SK-N-SH (cell line): Measurements from ENCODE around the gene UHMK1. TPM values are rescaled to one million over a fixed set of nuclear protein-coding genes. Genes with fewer than 3 reads are reported as not detected.
"Not testable (repeated sequence)": the region's sequence is repeated elsewhere in the genome, so short reads cannot be mapped to it uniquely, and the experiment has no call there.

ENCODE experiments used
- CTCF ChIA-PET: fragments of 300-600, 350-600 bp; formaldehyde crosslinking; extraction: SDS; loops from one replicate; lab custom pipeline; 2021; lab: Yijun Ruan, JAX
- POLR2A ChIA-PET: fragments of 350-600 bp; sonication (Branson Sonifier 250); formaldehyde crosslinking; extraction: SDS; loops from one replicate; lab custom pipeline; 2020; ENCODE audit warnings: antibody characterized with exemption, inconsistent platforms; lab: Yijun Ruan, JAX
- DNase-seq: peaks from one replicate; pipeline ENCODE4 v3.0.0; 2012
- H2AFZ ChIP-seq: fragments of 200-600 bp; sonication (generic); 2 replicates; pipeline ENCODE4 v1.8.1; 2016; ENCODE audit warnings: antibody characterized with exemption, mild to moderate bottlenecking, low read depth
- H3F3A ChIP-seq: fragments of 200-600 bp; sonication (generic); replicated peaks from 2 replicates; pipeline ENCODE3; 2016; ENCODE audit warnings: antibody characterized with exemption, mild to moderate bottlenecking; ENCODE audit not compliant: insufficient read depth
- H3K27ac ChIP-seq, 2 experiments: fragments of 200-500 bp in 1 of 2; fragments of 200-600 bp in 1 of 2; sonication (Bioruptor generic) in 1 of 2; sonication (generic), shearing (Covaris generic) in 1 of 2; 2 replicates each; pipeline versions ENCODE4 v1.5.1 to v1.6.1; 2014 to 2016; ENCODE audit warnings: low read depth in 2 of 2, inconsistent platforms in 1 of 2, low read length in 1 of 2, mild to moderate bottlenecking in 1 of 2, mixed read lengths in 1 of 2
- H3K27me3 ChIP-seq: fragments of 200-600 bp; sonication (generic), shearing (Covaris generic); 2 replicates; pipeline ENCODE4 v1.6.1; 2016; ENCODE audit warnings: mixed run types; ENCODE audit not compliant: insufficient read depth
- H3K36me3 ChIP-seq, 2 experiments: fragments of 200-500 bp in 1 of 2; fragments of 200-600 bp in 1 of 2; sonication (Bioruptor generic) in 1 of 2; sonication (generic) in 1 of 2; replicated peaks in 1 of 2; 2 replicates each; pipeline versions ENCODE3 to v1.5.1; 2014 to 2016; ENCODE audit warnings: low read length in 1 of 2, mild to moderate bottlenecking in 1 of 2; ENCODE audit not compliant: insufficient read depth in 2 of 2, control insufficient read depth in 1 of 2
- H3K4me1 ChIP-seq, 2 experiments: fragments of 200-500 bp in 1 of 2; fragments of 200-600 bp in 1 of 2; sonication (Bioruptor generic) in 1 of 2; sonication (generic), shearing (Covaris generic) in 1 of 2; 2 replicates each; pipeline versions ENCODE4 v1.5.1 to v1.6.1; 2014 to 2016; ENCODE audit warnings: low read depth in 1 of 2, low read length in 1 of 2, mixed run types in 1 of 2; ENCODE audit not compliant: insufficient read depth in 2 of 2, control insufficient read depth in 1 of 2
- H3K4me2 ChIP-seq: fragments of 200-600 bp; sonication (generic), shearing (Covaris generic); 2 replicates; pipeline ENCODE4 v1.6.1; 2017; ENCODE audit warnings: mixed run types
- H3K4me3 ChIP-seq, 2 experiments: fragments of 200-500 bp in 1 of 2; fragments of 200-600 bp in 1 of 2; sonication (Bioruptor generic) in 1 of 2; sonication (generic), shearing (Covaris generic) in 1 of 2; 2 replicates each; pipeline versions ENCODE4 v1.5.1 to v1.8.1; 2014 to 2016; ENCODE audit warnings: low read depth in 2 of 2, inconsistent platforms in 1 of 2, low read length in 1 of 2, mild to moderate bottlenecking in 1 of 2, mixed read lengths in 1 of 2, moderate library complexity in 1 of 2
- H3K79me2 ChIP-seq: fragments of 200-600 bp; sonication (generic); 2 replicates; pipeline ENCODE4 v1.8.1; 2017; ENCODE audit warnings: mild to moderate bottlenecking; ENCODE audit not compliant: insufficient read depth
- H3K9ac ChIP-seq: fragments of 200-600 bp; sonication (generic); 2 replicates; pipeline ENCODE4 v1.6.1; 2017; ENCODE audit warnings: mixed run types
- H3K9me2 ChIP-seq: fragments of 200-600 bp; sonication (generic); 2 replicates; pipeline ENCODE4 v1.6.1; 2017; ENCODE audit warnings: mixed run types
- H3K9me3 ChIP-seq: fragments of 200-600 bp; sonication (generic); 2 replicates; pipeline ENCODE4 v1.6.1; 2017; ENCODE audit warnings: mixed run types, mild to moderate bottlenecking, moderate library complexity
- H4K20me1 ChIP-seq: fragments of 200-600 bp; sonication (generic); 2 replicates; pipeline ENCODE4 v1.6.1; 2017; ENCODE audit warnings: mild to moderate bottlenecking, mixed run types; ENCODE audit not compliant: insufficient read depth
- CTCF ChIP-seq: fragments of 200-600 bp; sonication (generic); IDR thresholded peaks from 2 replicates; pipeline ENCODE4 v1.6.1; 2017; ENCODE audit warnings: antibody characterized with exemption, mild to moderate bottlenecking, moderate library complexity
- ELF1 ChIP-seq: IDR thresholded peaks from 2 replicates; pipeline ENCODE4 v1.4.0; 2012
- EP300 ChIP-seq, 2 experiments: IDR thresholded peaks; 2 replicates each; pipeline versions ENCODE4 v1.4.0 to v1.6.1; 2012; ENCODE audit warnings: borderline replicate concordance in 1 of 2, low read depth in 1 of 2, low read length in 1 of 2
- FOSL2 ChIP-seq: IDR thresholded peaks from 2 replicates; pipeline ENCODE4 v1.4.0; 2012; ENCODE audit warnings: low read depth, mild to moderate bottlenecking, moderate library complexity, borderline replicate concordance
- FOXJ3 ChIP-seq: sonication (generic); formaldehyde crosslinking; IDR thresholded peaks from 2 replicates; pipeline ENCODE4 v1.5.1; 2020; ENCODE audit warnings: mild to moderate bottlenecking, missing genetic modification reagents
- FOXM1 ChIP-seq: IDR thresholded peaks from 2 replicates; pipeline ENCODE4 v1.4.0; 2012; ENCODE audit warnings: low read depth, mild to moderate bottlenecking
- MAX ChIP-seq: IDR thresholded peaks from 2 replicates; pipeline ENCODE4 v1.4.0; 2012; ENCODE audit warnings: low read depth
- RAD21 ChIP-seq: IDR thresholded peaks from 2 replicates; pipeline ENCODE4 v1.6.1; 2012; ENCODE audit warnings: mild to moderate bottlenecking, low read length
- RFX5 ChIP-seq: IDR thresholded peaks from 2 replicates; pipeline ENCODE4 v1.6.1; 2012; ENCODE audit warnings: mild to moderate bottlenecking, improper control_type of control experiment, low read length
- USF1 ChIP-seq: IDR thresholded peaks from 2 replicates; pipeline ENCODE4 v1.4.0; 2012; ENCODE audit warnings: low read depth, borderline replicate concordance
- WGBS: methylation state at CpG from one replicate; pipeline ENCODE4 v1.1.6; 2017; ENCODE audit warnings: low lambda C conversion rate; 5-methylcytosine and 5-hydroxymethylcytosine counted together
- polyA plus RNA-seq, 3 experiments: library from polyadenylated mRNA; depleted of rRNA; stranded (reverse); fragments of >200 nt; gene quantifications; 2 replicates each; pipeline ENCODE4 v1.2.3, GENCODE V29; 2012
- TF ChIP-seq, protein P1 (sequence below): IDR thresholded peaks from 2 replicates; pipeline ENCODE4; 2012

Gene UHMK1
- polyA plus RNA-seq, 1 of the 3 experiments (the other 2 are of a cell fraction), result 7.4 TPM

- WGBS, result 99% methylated on average over 7 of the region's 7 CpGs
- H3K4me2 ChIP-seq, H3K4me1 ChIP-seq, H3K4me3 ChIP-seq, H3F3A ChIP-seq, CTCF ChIA-PET, H3K9me2 ChIP-seq, H3K27ac ChIP-seq, H2AFZ ChIP-seq, H4K20me1 ChIP-seq, POLR2A ChIA-PET, H3K9ac ChIP-seq, DNase-seq, H3K27me3 ChIP-seq, H3K9me3 ChIP-seq: not testable (repeated sequence)
- peaks cover 17 to 40% of the 10 kb centered on the region in 2 experiments for H3K36me3 ChIP-seq
- H3K79me2 ChIP-seq, result peaks cover 100% of the 10 kb centered on the region
These were observed 73.5 kb downstream of the UHMK1 start for GRCh38 chr1:162571121-162571520.

DNA sequence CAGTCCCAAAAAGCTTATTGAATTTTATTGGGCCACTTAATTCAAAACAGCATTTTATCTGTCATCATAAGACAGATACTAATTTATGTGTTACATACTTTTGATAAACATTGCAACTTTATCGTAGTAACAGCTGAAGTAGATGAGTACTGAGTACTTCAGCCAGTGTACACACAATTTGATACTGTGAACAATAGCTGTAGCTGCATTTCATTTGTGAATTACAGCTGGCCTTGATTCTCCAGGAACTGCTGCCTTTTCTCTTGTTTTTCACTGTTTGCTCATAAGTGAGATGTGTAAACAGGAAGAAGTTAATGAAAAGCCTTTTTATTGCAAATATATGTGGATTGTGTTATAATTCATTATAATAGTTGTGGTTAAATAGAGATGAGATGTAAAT, 74.1 kb downstream of the UHMK1 start:
- Histone ChIP-seq H4K20me1 (no peaks in the 10 kb centered on the region), H3K36me3 (peaks cover 20 to 38% of the 10 kb centered on the region in 2 experiments), H3K27me3 (no peaks in the 10 kb centered on the region), H3K9me3 (no peaks in the 10 kb centered on the region), H3K9ac (no peak overlapping the region), H3K79me2 (peaks cover 100% of the 10 kb centered on the region), H3K4me3 (no peak overlapping the region; a peak in 1 of 4 replicates), H2AFZ (no peak overlapping the region), H3K4me1 (peaks cover 2 to 10% of the 10 kb centered on the region in 2 experiments; a peak in 2 of 4 replicates), H3F3A (no peaks in the 10 kb centered on the region), H3K9me2 (no peaks in the 10 kb centered on the region), H3K4me2 (no peak overlapping the region; the same call in 1 of the 2 replicates), H3K27ac (no peak overlapping the region; a peak in 1 of 4 replicates)
- ChIA-PET CTCF (interaction anchor here (0.6 kb wide), 1 partner anchor 749 kb away, joined by 3 read pairs; no protein-coding TSS in a partner anchor), POLR2A (no interaction called here)
- DNase-seq, result no peak
- no peak for TF ChIP-seq FOXM1
- TF ChIP-seq RAD21, result no peak
- no peak for TF ChIP-seq EP300 (IDR thresholded peaks at IDR 0.05; ENCODE audit: borderline replicate concordance in 1 of 2, low read depth in 1 of 2, low read length in 1 of 2)
- no peak for TF ChIP-seq FOXJ3 (CRISPR knock-in tag)
- WGBS, result 81% methylated on average over 1 of the region's 1 CpG

DNA sequence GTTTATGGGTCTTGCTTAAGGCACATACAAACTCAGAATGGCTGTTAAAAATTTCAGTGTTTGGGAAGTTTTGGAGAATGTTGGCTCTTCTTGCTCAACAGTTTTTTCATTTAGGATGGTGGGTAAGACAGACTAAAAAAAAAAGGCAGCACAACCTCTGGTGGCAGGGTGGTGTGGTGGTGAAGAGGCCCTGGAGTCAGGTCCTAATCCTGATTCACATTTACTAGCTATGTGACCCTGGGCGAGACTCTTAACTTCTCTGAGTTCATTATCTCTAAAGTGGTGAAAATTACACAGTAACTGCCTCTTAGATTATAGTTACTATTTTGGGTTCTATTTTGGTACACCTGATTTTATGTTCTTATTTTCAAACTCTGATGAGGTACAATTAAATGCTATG, 75.5 kb downstream of the UHMK1 start:
- DNase-seq, result no peak
- 95% methylated on average over 1 of the region's 1 CpG for WGBS
- peaks cover 100% of the 10 kb centered on the region for H3K79me2 ChIP-seq
- CTCF ChIA-PET, result no interaction called here
- H3K4me1 ChIP-seq, result peaks cover 2 to 10% of the 10 kb centered on the region in 2 experiments; a peak in 2 of 4 replicates
- no peaks in the 10 kb centered on the region for H3F3A ChIP-seq
- no peaks in the 10 kb centered on the region for H3K9me3 ChIP-seq
- no peaks in the 10 kb centered on the region for H3K27me3 ChIP-seq
- peaks cover 23 to 33% of the 10 kb centered on the region in 2 experiments for H3K36me3 ChIP-seq
- no peak overlapping the region for H3K27ac ChIP-seq
- H4K20me1 ChIP-seq, result no peaks in the 10 kb centered on the region
- POLR2A ChIA-PET, result no interaction called here
- H3K9ac ChIP-seq, result no peak overlapping the region
- H2AFZ ChIP-seq, result no peak overlapping the region
- H3K4me2 ChIP-seq, result peak overlapping the region; percentile 45; the same call in 1 of the 2 replicates
- H3K4me3 ChIP-seq, result no peak overlapping the region
- no peaks in the 10 kb centered on the region for H3K9me2 ChIP-seq
- TF ChIP-seq FOSL2 (no peak), RFX5 (no peak), CTCF (no peak), ELF1 (no peak), MAX (no peak), USF1 (no peak)
- TF ChIP-seq, protein P1, sequence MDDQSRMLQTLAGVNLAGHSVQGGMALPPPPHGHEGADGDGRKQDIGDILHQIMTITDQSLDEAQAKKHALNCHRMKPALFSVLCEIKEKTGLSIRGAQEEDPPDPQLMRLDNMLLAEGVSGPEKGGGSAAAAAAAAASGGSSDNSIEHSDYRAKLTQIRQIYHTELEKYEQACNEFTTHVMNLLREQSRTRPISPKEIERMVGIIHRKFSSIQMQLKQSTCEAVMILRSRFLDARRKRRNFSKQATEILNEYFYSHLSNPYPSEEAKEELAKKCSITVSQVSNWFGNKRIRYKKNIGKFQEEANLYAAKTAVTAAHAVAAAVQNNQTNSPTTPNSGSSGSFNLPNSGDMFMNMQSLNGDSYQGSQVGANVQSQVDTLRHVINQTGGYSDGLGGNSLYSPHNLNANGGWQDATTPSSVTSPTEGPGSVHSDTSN, result no peak
